ENCODE data around the gene SYNPO.

The SYNPO gene

DNA sequence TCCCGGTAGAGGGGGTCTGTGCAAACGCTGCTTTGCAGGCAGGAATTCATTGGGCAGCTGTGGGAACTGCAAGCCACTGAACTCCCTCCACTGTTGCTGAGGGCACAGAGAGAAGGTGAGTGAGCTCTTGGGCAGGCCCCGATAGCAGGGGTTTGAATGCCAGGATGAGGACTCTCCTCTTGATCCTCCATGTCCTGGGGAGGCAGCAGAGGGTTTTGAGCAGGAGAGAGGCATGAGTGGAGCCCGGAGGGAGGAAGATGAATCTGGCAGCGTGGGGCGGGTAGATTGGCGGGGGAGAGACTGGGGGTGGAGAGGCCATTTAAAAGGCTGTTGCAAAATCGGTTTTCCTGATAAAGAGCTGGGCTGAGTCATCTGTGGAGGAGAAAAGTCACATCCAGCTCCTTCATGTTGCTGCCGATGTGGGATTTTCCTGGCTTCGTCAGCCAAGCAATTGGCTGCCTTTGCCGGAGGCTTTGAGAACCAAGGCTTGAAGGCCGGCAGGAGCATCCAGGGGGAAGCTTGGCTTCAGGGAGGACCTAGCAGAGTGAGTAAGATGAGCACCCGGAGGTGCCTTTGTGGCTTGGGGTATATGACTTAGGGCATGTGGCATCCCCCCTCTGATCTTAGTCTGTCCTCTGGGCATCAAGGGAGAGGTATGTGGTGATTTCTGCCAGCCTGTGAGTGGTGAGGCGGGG lies at the start of gene SYNPO:
Gene SYNPO (plus strand): TSS at position 350 of the 695 bp plus-strand sequence. CDS start 7,616 bp downstream, outside the sequence.
- DNase-seq: no peak

GRCh38 chr5:150590979-150591695 lies 49.3 kb upstream of the SYNPO start:
- DNase-seq: no peak

DNA sequence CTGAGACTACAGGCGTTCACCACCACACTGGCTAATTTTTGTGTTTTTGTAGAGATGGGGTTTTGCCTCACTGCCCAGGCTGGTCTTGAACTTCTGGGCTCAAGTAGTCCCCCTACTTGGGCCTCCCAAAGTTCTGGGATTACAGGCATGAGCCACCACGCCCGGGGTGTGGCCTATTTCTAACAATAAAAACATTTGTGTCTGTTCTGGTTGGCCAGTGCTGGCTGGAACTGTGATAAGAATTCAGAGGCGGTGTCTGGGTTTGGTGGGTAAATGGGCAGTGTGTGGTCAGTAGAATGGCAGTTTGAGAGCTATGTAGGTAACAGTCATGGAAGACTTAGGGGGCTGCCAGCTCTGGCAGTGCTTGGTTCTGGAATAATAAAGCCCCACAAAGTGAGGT lies 46.9 kb upstream of the SYNPO start:
- DNase-seq: no peak

- DNase-seq: no peak
Measured at GRCh38 chr5:150593996-150594395, 46.5 kb upstream of the SYNPO start.

GRCh38 chr5:150595466-150596031 lies 44.9 kb upstream of the SYNPO start:
- no peak for DNase-seq

GRCh38 chr5:150596313-150596712 lies 44.1 kb upstream of the SYNPO start:
- no peak for DNase-seq

DNA sequence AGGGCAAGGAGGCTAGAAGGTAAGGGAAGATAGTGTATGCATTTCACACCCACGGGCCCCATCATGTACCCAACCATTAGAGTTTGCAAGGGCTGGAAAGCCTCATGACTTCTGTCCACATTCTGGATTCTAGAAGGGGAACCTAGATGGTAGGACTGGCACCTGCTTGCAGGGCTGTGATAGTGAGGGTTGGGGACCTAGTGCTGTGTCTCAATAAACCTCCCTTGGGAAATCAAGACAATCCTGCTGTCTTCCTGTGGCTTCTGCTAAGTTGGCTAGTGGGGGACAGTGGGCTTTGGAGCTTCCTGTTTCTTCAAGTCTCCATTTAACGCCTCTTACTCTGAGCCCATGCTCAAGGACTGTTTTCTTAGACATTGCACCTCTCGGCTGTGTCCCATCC lies 43.6 kb upstream of the SYNPO start:
- DNase-seq: no peak

DNA sequence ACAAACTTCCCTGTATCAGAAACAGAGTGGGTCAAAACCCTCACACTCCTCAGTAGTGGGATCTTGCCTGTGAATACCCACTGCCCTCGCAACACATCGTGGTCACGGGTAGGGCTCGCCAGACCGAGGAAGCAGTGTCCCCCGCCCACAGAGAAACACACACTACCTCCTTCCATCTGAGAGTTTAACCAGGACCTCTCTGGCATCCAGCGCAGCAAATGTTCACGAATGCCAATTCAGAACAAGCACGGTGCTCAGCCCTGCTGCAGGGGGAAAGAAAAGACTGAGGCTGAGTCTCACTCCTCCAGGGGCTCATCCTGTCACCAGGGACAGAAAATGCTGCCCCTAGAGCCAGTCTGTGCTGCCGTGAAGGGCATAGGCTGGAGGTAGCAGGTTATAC lies 42.5 kb upstream of the SYNPO start:
- DNase-seq: no peak

DNA sequence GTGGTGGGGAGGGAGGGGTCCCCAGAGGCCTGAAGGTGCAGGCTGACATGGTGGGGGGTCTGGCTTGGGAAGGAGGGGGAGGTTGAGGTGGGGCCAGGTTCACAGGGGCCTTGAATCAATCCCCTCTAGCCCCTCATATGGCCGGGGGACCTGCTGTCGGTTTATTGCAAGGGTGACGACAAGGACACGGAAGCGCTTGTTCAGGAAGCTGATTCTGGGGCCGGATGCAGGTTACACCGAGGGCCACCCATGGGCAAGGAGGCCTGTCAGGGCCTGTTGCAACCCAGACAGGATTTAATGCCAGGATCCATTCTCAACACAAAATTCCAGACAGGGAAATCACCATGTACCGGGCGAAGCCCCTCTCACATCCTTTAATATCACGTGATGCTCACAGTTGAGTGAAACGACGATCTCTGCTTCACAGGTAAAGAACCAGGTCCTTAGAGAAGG lies 41.6 kb upstream of the SYNPO start:
- DNase-seq: no peak

GRCh38 chr5:150599281-150599680 lies 41.2 kb upstream of the SYNPO start:
- no peak for DNase-seq

GRCh38 chr5:150599917-150600511 lies 40.4 kb upstream of the SYNPO start:
- DNase-seq: no peak

DNA sequence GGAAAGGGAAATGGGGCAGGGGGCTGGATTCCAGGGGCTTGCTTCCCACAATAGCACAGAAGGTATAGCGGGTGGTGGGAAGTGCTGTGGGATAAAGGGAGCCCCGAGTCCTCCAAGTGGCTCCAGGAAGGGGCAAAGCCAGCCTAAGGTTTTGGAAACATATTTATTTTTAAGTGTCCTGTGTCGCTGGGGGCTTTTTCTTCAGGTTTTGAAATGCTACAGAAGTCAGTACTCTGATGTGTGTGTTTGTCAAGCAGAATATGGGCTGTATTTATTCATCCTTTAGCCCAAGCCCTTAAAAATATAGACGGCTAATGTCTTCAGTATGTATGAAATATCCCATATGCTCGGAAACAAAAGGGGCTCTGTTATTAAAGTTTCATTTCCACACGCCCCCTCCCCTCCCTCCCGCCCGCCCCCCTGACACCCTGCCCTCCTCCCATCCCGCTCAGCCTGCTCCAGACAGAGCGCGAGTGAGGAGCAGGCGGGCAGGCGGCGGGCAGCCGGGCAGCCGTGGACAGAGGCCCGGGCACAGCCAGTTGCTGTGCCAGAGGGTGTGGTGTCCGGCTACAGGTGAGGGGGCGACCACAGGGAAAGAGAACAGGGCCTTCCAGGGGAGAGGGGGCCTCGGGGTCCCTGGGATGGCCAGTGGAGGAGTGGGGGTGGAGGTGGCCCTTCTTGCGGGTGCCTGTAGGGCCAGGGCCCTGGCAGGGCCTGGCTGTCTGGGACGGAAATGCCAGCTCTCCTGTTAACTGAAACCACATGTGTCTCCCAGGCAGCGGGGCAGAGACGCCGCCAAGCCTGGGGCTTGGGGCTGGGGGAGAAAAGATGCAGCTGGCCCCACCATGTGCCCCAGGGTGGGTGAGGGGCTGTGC lies 39.6 kb upstream of the SYNPO start:
- no peak for DNase-seq

DNA sequence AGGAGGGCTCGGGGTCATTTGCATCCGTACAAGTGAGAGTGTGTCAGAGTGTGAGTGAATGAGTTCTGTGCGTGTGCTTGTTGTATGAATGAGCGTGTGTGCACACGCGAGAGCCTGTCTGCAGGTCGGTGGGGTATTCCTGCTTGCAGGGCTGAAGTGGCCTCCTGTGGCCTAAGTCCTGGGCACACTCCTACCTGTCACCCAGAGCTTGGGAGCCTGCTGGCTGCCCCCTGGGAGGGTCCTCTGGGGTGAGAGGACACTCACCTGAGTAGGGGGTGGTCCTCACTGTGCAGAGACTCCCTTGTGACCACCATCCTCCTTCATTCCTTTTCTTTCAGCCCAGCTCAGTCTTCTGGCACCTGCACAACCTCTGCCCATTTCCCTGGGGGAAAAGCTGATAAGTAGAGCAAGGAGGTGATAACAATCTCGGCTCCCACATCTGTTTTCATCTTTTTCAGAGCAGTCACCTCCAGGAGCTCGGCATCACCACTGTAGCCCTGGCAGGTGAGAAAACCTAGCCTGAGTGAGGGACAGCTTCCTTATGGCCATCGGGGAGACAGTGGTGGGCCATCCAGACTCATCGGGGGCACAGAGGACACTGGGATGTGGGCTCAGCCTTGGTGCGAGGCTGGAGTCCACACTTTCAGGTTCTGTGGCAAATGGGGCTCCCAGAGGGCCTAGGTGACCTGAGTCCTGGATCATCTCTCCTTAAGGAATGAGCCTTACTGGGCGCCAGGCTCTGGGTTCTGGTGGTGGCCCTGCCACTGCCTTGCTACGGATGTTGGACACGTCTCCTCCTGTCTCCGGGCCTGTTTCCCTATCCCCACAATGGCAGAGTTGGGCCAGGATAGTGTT lies 38.7 kb upstream of the SYNPO start:
- DNase-seq: no peak

- DNase-seq: no peak
Measured at GRCh38 chr5:150603052-150603451, 37.4 kb upstream of the SYNPO start.

GRCh38 chr5:150603491-150603890 lies 37.0 kb upstream of the SYNPO start:
- no peak for DNase-seq

DNA sequence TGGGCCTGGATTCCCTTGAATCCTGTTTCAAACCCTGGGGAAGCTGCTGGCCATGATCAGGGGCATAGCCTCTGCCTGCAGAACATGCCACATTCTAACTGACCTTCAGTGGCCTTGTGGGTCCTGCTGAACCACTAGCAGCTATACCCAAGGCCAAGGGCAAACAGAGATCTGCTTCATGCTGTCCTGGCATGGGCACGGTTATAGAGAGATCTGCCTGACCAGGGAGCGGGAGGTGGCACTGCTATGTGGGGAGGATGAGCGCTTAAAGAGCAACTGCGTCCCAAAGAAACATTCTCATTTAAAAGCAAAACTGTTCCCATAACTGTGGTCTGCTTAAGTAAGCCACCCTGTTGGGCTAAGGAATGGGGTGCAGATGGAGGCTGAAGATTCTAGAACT lies 36.5 kb upstream of the SYNPO start:
- no peak for DNase-seq

DNA sequence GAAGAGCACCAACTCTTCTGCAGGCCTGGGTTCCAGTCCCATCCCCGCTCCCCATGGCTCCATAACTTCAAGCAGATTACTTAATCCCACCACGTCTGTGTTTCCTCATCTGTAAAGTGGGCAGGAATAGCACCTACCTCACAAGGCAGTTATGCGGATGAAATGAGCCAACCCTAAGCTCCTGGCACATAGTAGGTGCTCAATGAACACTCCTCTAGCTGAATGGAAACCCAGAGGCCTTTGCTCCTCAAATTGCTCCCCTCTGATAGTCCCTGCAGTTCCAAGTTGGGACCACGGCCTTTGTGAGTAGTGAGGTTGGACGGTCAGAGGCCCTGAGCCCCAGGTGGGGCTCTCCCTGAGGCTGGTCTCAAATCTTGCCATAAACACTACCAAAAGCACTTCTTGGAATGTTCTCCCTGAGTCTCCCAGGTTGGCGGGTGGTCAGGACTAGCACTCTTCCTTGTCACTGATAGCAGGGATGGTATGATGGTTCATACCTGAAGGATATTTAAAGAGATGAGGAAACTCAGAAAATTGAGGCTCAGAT lies 35.5 kb upstream of the SYNPO start:
- DNase-seq: no peak

DNA sequence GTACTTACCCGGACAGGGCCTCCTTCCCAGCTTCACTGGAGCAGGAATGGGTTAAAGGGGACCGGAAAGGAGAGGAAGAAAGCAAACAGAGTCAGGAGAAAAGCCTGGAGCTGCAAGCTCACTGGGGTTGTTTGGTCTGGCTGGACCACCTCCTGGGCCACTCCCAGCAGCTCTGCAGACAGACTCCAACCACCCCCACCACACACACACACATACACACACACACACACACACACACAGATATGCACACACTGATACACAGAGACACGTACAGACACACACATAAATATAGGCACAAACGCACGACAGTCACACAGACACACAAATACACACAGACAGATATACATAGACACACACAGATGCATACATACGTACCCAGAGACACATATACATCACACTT lies 34.9 kb upstream of the SYNPO start:
- DNase-seq: no peak

- DNase-seq: no peak
Measured at GRCh38 chr5:150606476-150606875, 34.0 kb upstream of the SYNPO start.

- no peak for DNase-seq
Measured at GRCh38 chr5:150607105-150607504, 33.4 kb upstream of the SYNPO start.

GRCh38 chr5:150607991-150608390 lies 32.5 kb upstream of the SYNPO start:
- no peak for DNase-seq

DNA sequence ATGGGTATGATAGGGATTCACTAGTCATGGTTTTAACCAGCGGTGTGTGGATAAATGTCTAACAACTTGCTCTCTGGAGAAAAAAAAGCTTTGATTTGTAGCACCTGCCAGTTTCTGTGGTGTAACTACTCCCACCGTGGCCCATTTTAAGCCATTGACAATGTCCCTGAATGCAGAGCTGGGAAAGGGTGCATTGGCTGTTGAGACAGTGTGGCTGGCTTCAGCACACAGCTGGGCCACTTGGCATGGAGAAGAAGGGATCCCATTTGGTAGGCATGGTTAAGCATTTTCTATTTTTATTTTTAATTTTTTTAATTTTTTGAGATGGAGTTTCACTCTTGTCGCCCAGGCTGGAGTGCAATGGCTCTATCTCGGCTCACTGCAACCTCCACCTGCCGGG lies 31.5 kb upstream of the SYNPO start:
- DNase-seq: no peak

All from activated effector memory CD4-positive, alpha-beta T cell treated with anti-CD3 and anti-CD28 coated beads, Interleukin-2, amount 50 U/mL, for 16 hours (primary cell).